CD14-positive monocyte (primary cell): ENCODE measurements around the gene RAB14. TPM values are rescaled to one million over a fixed set of nuclear protein-coding genes. Genes with fewer than 3 reads are reported as not detected.
"Not testable (repeated sequence)": the region's sequence is repeated elsewhere in the genome, so short reads cannot be mapped to it uniquely, and the experiment has no call there.

Experiments
- DNase-seq, 3 donors: peaks; one replicate each; pipeline ENCODE4 v3.0.0-alpha.2; 2011 to 2022
- H2AFZ ChIP-seq: 2 replicates; pipeline ENCODE4 v1.6.0; 2012; ENCODE audit warnings: mild to moderate bottlenecking, low read depth, low read length, inconsistent platforms; ENCODE audit not compliant: insufficient read depth, poor library complexity, severe bottlenecking
- H3K27ac ChIP-seq, 2 donors: 1 replicate in 1 of 2; 2 replicates in 1 of 2; pipeline ENCODE4 v1.5.1; 2012 to 2013; ENCODE audit warnings: low read length in 2 of 2, control low read depth in 1 of 2, inconsistent platforms in 1 of 2, low read depth in 1 of 2, mild to moderate bottlenecking in 1 of 2
- H3K27me3 ChIP-seq, 2 donors: one replicate each; pipeline versions ENCODE4 v1.6.0 to v1.6.1; 2011 to 2013; ENCODE audit warnings: low read length in 2 of 2; ENCODE audit not compliant: control insufficient read depth in 2 of 2, insufficient read depth in 2 of 2
- H3K36me3 ChIP-seq, 2 donors: replicated peaks in 1 of 2; 1 replicate in 1 of 2; 2 replicates in 1 of 2; pipeline versions ENCODE4 v1.5.1 to v1.6.1; 2012 to 2013; ENCODE audit warnings: low read length in 2 of 2, control low read depth in 1 of 2, inconsistent platforms in 1 of 2, mild to moderate bottlenecking in 1 of 2; ENCODE audit not compliant: insufficient read depth in 2 of 2, control insufficient read depth in 1 of 2
- H3K4me1 ChIP-seq, 2 donors: 1 replicate in 1 of 2; 2 replicates in 1 of 2; pipeline versions ENCODE4 v1.5.1 to v1.6.1; 2012 to 2013; ENCODE audit warnings: low read length in 2 of 2, control low read depth in 1 of 2, inconsistent platforms in 1 of 2, mild to moderate bottlenecking in 1 of 2, moderate library complexity in 1 of 2; ENCODE audit not compliant: insufficient read depth in 2 of 2, control insufficient read depth in 1 of 2
- H3K4me2 ChIP-seq: replicated peaks from 2 replicates; pipeline ENCODE3; 2012; ENCODE audit warnings: low read length, moderate library complexity, mild to moderate bottlenecking; ENCODE audit not compliant: poor library complexity, severe bottlenecking; ENCODE audit errors: extremely low read depth
- H3K4me3 ChIP-seq, 3 experiments: fragments of 200-600 bp in 1 of 3; sonication (generic) in 1 of 3; replicated peaks in 1 of 3; 1 replicate in 2 of 3; 2 replicates in 1 of 3; pipeline ENCODE4 v1.5.1; 2011 to 2013; ENCODE audit warnings: low read length in 3 of 3, mild to moderate bottlenecking in 3 of 3, control low read depth in 2 of 3, low read depth in 2 of 3, inconsistent platforms in 1 of 3, moderate library complexity in 1 of 3
- H3K79me2 ChIP-seq: 2 replicates; pipeline ENCODE4 v1.6.0; 2012; ENCODE audit warnings: mild to moderate bottlenecking, control low read depth, inconsistent platforms, low read length, moderate library complexity; ENCODE audit not compliant: insufficient read depth
- H3K9ac ChIP-seq: 2 replicates; pipeline ENCODE4 v1.6.0; 2017; ENCODE audit warnings: low read length, mild to moderate bottlenecking; ENCODE audit not compliant: insufficient read depth, poor library complexity, severe bottlenecking
- H3K9me3 ChIP-seq, 2 donors: replicated peaks in 1 of 2; 1 replicate in 1 of 2; 2 replicates in 1 of 2; pipeline versions ENCODE4 v1.5.1 to v1.6.1; 2012 to 2013; ENCODE audit warnings: low read length in 2 of 2, control low read depth in 1 of 2; ENCODE audit not compliant: control insufficient read depth in 1 of 2, insufficient read depth in 1 of 2
- H4K20me1 ChIP-seq: 2 replicates; pipeline ENCODE4 v1.6.0; 2012; ENCODE audit warnings: mild to moderate bottlenecking, low read length, control low read depth, moderate library complexity; ENCODE audit not compliant: insufficient read depth
- H3K27ac Mint-ChIP-seq, 7 donors: one replicate each; pipeline ENCODE4 v1.8.0; 2020; ENCODE audit warnings: mild to moderate bottlenecking in 7 of 7, mixed read lengths in 7 of 7, moderate library complexity in 6 of 7, inconsistent platforms in 2 of 7
- H3K27me3 Mint-ChIP-seq, 3 donors: one replicate each; pipeline ENCODE4 v1.8.0; 2021 to 2022; ENCODE audit warnings: low read depth in 3 of 3, mild to moderate bottlenecking in 3 of 3, mixed read lengths in 3 of 3, moderate library complexity in 3 of 3, inconsistent platforms in 1 of 3
- H3K36me3 Mint-ChIP-seq, 2 donors: one replicate each; pipeline ENCODE4 v1.8.0; 2020; ENCODE audit warnings: mixed read lengths in 2 of 2, inconsistent platforms in 1 of 2, mild to moderate bottlenecking in 1 of 2
- H3K4me1 Mint-ChIP-seq: one replicate; pipeline ENCODE4 v1.8.0; 2020; ENCODE audit warnings: mild to moderate bottlenecking, mixed read lengths
- H3K4me3 Mint-ChIP-seq, 2 donors: one replicate each; pipeline ENCODE4 v1.8.0; 2020; ENCODE audit warnings: mild to moderate bottlenecking in 2 of 2, mixed read lengths in 2 of 2, moderate library complexity in 1 of 2
- H3K9me3 Mint-ChIP-seq, 7 donors: one replicate each; pipeline ENCODE4 v1.8.0; 2020 to 2022; ENCODE audit warnings: mixed read lengths in 7 of 7, mild to moderate bottlenecking in 6 of 7, moderate library complexity in 6 of 7, inconsistent platforms in 2 of 7
- WGBS: methylation state at CpG from one replicate; pipeline ENCODE4 v1.1.5; 2013; ENCODE audit warnings: missing lambda C conversion rate; ENCODE audit not compliant: insufficient coverage; 5-methylcytosine and 5-hydroxymethylcytosine counted together
- intact Hi-C, 2 donors: fragments of 100-400 bp; cut with micrococcal nuclease; formaldehyde crosslinking; loops; one replicate each; pipeline versions ENCODE4 v1.15.0 to v1.15.1; 2023
- polyA plus RNA-seq, 3 donors: library from polyadenylated mRNA; depleted of rRNA in 1 of 3; unstranded in 2 of 3; stranded (reverse) in 1 of 3; fragments of 300-500 nt in 2 of 3; fragments of >200 nt in 1 of 3; fragmentation: Illumina TruSeq in 2 of 3; gene quantifications; 1 replicate in 2 of 3; 2 replicates in 1 of 3; pipeline ENCODE4 v1.2.3, GENCODE V29; 2012 to 2021
- small RNA-seq: library from RNA; depleted of rRNA; stranded (forward); fragments of <200 nt; gene quantifications from one replicate; pipeline ENCODE3, GENCODE V24; 2012; ENCODE audit warnings: low read depth; ENCODE audit not compliant: insufficient read length
- TF ChIP-seq, protein P1 (sequence below): fragments of 200-600 bp; IDR thresholded peaks from one replicate; pipeline ENCODE4 v1.8.0; 2022; ENCODE audit warnings: antibody characterized with exemption, mild to moderate bottlenecking

The RAB14 gene
- polyA plus RNA-seq, 3 donors = 23.1 to 60.0 (median 44.4) TPM

GRCh38 chr9:121133104-121133816, 68.4 kb downstream of the RAB14 start:
- Mint-ChIP-seq H3K4me3 (no peak overlapping the region), H3K27ac (peak overlapping the region in 6 of 7 donors; percentile 33 to 63 (median 46)), H3K27me3 (no peaks in the 10 kb centered on the region), H3K4me1 (peaks cover 35% of the 10 kb centered on the region), H3K9me3 (no peaks in the 10 kb centered on the region), H3K36me3 (peaks cover 70 to 88% of the 10 kb centered on the region in 2 donors)
- Histone ChIP-seq H3K27ac (peak overlapping the region in 1 of 2 donors; percentile 22), H3K9ac (no peak overlapping the region), H3K4me1 (no peaks in the 10 kb centered on the region), H2AFZ (no peak overlapping the region), H3K4me2 (no peak overlapping the region), H3K9me3 (no peaks in the 10 kb centered on the region), H4K20me1 (peaks cover 18% of the 10 kb centered on the region), H3K36me3 (peaks cover 33 to 60% of the 10 kb centered on the region in 2 donors), H3K4me3 (no peak overlapping the region), H3K27me3 (no peaks in the 10 kb centered on the region), H3K79me2 (peaks cover 68% of the 10 kb centered on the region)
- intact Hi-C loops = no loop called here
- no peak for DNase-seq
- TF ChIP-seq, protein P1, sequence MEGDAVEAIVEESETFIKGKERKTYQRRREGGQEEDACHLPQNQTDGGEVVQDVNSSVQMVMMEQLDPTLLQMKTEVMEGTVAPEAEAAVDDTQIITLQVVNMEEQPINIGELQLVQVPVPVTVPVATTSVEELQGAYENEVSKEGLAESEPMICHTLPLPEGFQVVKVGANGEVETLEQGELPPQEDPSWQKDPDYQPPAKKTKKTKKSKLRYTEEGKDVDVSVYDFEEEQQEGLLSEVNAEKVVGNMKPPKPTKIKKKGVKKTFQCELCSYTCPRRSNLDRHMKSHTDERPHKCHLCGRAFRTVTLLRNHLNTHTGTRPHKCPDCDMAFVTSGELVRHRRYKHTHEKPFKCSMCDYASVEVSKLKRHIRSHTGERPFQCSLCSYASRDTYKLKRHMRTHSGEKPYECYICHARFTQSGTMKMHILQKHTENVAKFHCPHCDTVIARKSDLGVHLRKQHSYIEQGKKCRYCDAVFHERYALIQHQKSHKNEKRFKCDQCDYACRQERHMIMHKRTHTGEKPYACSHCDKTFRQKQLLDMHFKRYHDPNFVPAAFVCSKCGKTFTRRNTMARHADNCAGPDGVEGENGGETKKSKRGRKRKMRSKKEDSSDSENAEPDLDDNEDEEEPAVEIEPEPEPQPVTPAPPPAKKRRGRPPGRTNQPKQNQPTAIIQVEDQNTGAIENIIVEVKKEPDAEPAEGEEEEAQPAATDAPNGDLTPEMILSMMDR = no peak
- 69% methylated on average over 17 of the region's 19 CpGs for WGBS

DNA sequence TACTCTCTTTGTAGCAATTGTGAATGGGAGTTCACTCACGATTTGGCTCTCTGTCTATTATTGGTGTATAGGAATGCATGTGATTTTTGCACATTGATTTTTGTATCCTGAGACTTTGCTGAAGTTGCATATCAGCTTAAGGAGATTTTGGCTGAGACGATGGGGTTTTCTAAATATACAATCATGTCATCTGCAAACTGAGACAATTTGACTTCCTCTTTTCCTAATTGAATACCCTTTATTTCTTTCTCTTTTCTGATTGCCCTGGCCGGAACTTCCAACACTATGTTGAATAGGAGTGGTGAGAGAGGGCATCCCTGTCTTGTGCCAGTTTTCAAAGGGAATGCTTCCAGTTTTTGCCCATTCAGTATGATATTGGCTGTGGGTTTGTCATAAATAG, 72.3 kb downstream of the RAB14 start:
- H3K27ac ChIP-seq, H3K27me3 Mint-ChIP-seq, H3K9ac ChIP-seq, H4K20me1 ChIP-seq, H3K27me3 ChIP-seq, H3K4me2 ChIP-seq, intact Hi-C loops, H2AFZ ChIP-seq, H3K4me3 ChIP-seq, H3K4me3 Mint-ChIP-seq, H3K9me3 ChIP-seq, H3K4me1 ChIP-seq, H3K9me3 Mint-ChIP-seq, DNase-seq: not testable (repeated sequence)
- peaks cover 76% of the 10 kb centered on the region for H3K79me2 ChIP-seq
- peaks cover 22 to 48% of the 10 kb centered on the region in 2 donors for H3K36me3 ChIP-seq
- Mint-ChIP-seq H3K4me1 (peaks cover 35% of the 10 kb centered on the region), H3K36me3 (peaks cover 63 to 83% of the 10 kb centered on the region in 2 donors), H3K27ac (peak overlapping the region in 4 of 7 donors; percentile 1 to 83 (median 52))
- no CpG with 5 or more reads among the region's 3 CpGs for WGBS

Small RNA genes lying within 50 kb of the gene (small RNA-seq; reads per million reads assigned to genes)
- not detected for gene RN7SL181P

Other genes starting within 250 kb of the RAB14 start
- 1 to 10 TPM in 2 of 3 donors, under 1 TPM in 1; 0.66 to 3.5 (median 1.2) TPM for gene C5, start 151.6 kb downstream of the RAB14 start, polyA plus RNA-seq
- gene CNTRL, start 126.9 kb downstream of the RAB14 start, polyA plus RNA-seq = 10 to 100 TPM in 1 of 3 donors, 1 to 10 TPM in 2; 3.9 to 26.8 (median 4.8) TPM
- 100 to 1,000 TPM in 1 of 3 donors, 10 to 100 TPM in 2; 67.4 to 187 (median 95.8) TPM for gene GSN, start 66.3 kb upstream of the RAB14 start, polyA plus RNA-seq
- gene STOM, start 168.4 kb upstream of the RAB14 start, polyA plus RNA-seq = 10 to 100 TPM; 23.8 to 66.9 (median 63.8) TPM